Endothelial cell (in vitro differentiated cells): ENCODE data around the gene THAP5. TPM values are rescaled to one million over a fixed set of nuclear protein-coding genes. Genes with fewer than 3 reads are reported as not detected.

Experiments
- DNase-seq: peaks from one replicate; pipeline ENCODE4 v3.0.0; 2021; ENCODE audit warnings: low spot score
- H3K27ac Mint-ChIP-seq: one replicate; pipeline ENCODE4 v1.8.0; 2021; ENCODE audit warnings: mixed read lengths, inconsistent platforms; ENCODE audit not compliant: unreplicated experiment
- H3K27me3 Mint-ChIP-seq: one replicate; pipeline ENCODE4 v1.8.0; 2021; ENCODE audit warnings: mild to moderate bottlenecking, moderate library complexity, mixed read lengths, inconsistent platforms; ENCODE audit not compliant: unreplicated experiment
- H3K36me3 Mint-ChIP-seq: one replicate; pipeline ENCODE4 v1.8.0; 2021; ENCODE audit warnings: mild to moderate bottlenecking, low read depth, mixed read lengths, inconsistent platforms; ENCODE audit not compliant: unreplicated experiment
- H3K4me1 Mint-ChIP-seq: one replicate; pipeline ENCODE4 v1.8.0; 2021; ENCODE audit warnings: mild to moderate bottlenecking, mixed read lengths, inconsistent platforms; ENCODE audit not compliant: unreplicated experiment
- H3K4me3 Mint-ChIP-seq: one replicate; pipeline ENCODE4 v1.8.0; 2021; ENCODE audit warnings: mild to moderate bottlenecking, mixed read lengths, inconsistent platforms; ENCODE audit not compliant: unreplicated experiment
- H3K9me3 Mint-ChIP-seq: one replicate; pipeline ENCODE4 v1.8.0; 2021; ENCODE audit warnings: mixed read lengths, inconsistent platforms; ENCODE audit not compliant: unreplicated experiment
- total RNA-seq: library from RNA; stranded (reverse); fragmentation: NEBNext Ultra II Directional; extraction: Animal tissue kit (Norgen Biotek cat#: 25700); gene quantifications from one replicate; pipeline ENCODE4 v1.2.1, GENCODE V29; 2021; ENCODE audit not compliant: unreplicated experiment
- TF ChIP-seq, protein P1 (sequence below): fragments of 200-600 bp; sonication (generic); IDR thresholded peaks from one replicate; pipeline ENCODE4 v1.5.0; 2021; ENCODE audit warnings: antibody characterized with exemption; ENCODE audit not compliant: unreplicated experiment

THAP5 gene
- total RNA-seq, 1 donor from 2014 or later = 16.4 TPM

DNA sequence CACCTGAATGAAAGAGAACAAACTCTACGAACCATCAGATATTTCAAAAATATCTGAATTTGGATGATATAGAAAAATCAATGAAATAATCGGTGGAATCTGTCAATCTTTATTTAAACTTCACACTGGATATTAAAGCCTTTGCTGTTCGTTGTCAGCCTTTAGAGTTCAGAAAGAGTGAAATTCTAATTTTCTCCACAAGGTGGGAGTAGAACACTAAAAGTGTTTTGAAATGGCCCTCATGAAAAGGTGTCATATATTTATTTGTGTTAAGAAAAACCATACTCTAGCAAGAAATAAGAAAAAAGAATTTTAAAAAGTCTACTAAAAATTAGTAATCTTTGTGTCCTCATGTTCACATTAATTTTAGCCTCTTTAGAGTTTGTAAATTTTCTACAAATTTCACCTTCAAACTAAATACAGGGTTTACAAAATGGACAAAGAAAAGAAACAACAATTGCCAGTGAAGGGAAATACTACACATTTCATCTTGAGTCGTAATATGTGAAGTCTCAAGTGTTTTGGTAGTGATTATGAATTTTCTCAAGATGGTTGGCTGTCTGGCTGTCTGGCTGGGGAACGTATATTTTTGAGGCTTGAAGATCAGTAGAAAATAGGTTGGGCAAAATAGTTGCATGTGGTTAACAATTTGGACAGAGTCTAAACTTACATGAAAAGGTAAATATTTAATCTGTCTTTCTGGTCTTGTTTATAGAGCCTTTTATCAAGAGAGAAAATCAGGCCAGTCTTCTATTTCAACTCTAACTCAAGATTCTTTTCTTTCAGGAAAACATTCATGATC is 43.8 kb upstream of the THAP5 start:
- Mint-ChIP-seq H3K9me3 (no peaks in the 10 kb centered on the region), H3K36me3 (no peaks in the 10 kb centered on the region), H3K27ac (no peak overlapping the region), H3K4me1 (peaks cover 5% of the 10 kb centered on the region), H3K4me3 (no peak overlapping the region), H3K27me3 (no peaks in the 10 kb centered on the region)
- no peak for DNase-seq
- TF ChIP-seq, protein P1, sequence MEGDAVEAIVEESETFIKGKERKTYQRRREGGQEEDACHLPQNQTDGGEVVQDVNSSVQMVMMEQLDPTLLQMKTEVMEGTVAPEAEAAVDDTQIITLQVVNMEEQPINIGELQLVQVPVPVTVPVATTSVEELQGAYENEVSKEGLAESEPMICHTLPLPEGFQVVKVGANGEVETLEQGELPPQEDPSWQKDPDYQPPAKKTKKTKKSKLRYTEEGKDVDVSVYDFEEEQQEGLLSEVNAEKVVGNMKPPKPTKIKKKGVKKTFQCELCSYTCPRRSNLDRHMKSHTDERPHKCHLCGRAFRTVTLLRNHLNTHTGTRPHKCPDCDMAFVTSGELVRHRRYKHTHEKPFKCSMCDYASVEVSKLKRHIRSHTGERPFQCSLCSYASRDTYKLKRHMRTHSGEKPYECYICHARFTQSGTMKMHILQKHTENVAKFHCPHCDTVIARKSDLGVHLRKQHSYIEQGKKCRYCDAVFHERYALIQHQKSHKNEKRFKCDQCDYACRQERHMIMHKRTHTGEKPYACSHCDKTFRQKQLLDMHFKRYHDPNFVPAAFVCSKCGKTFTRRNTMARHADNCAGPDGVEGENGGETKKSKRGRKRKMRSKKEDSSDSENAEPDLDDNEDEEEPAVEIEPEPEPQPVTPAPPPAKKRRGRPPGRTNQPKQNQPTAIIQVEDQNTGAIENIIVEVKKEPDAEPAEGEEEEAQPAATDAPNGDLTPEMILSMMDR = peak; percentile 95

DNA sequence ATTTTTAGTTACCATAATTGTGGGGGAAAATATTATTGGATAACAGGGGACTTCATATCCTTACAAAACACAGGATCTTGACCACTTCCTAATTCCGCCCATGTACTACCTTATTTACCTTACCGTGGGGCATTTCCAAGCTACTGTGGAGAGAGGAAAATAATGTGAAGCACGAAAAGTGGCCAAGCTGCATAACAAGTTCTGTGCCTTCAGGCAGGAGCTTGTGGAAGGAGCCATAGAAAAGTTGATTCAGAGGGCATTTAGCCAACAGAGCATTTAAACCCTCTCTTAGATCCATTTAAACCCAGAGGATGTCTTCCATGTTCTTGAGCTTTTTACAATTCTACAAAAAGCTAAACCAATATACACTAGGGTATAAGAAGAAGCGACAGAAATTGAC is 41.8 kb upstream of the THAP5 start:
- TF ChIP-seq, protein P1 = no peak
- H3K4me1 Mint-ChIP-seq = no peaks in the 10 kb centered on the region
- DNase-seq = no peak
- H3K27me3 Mint-ChIP-seq = no peaks in the 10 kb centered on the region
- no peak overlapping the region for H3K4me3 Mint-ChIP-seq
- no peaks in the 10 kb centered on the region for H3K9me3 Mint-ChIP-seq
- H3K36me3 Mint-ChIP-seq = no peaks in the 10 kb centered on the region
- no peak overlapping the region for H3K27ac Mint-ChIP-seq

DNA sequence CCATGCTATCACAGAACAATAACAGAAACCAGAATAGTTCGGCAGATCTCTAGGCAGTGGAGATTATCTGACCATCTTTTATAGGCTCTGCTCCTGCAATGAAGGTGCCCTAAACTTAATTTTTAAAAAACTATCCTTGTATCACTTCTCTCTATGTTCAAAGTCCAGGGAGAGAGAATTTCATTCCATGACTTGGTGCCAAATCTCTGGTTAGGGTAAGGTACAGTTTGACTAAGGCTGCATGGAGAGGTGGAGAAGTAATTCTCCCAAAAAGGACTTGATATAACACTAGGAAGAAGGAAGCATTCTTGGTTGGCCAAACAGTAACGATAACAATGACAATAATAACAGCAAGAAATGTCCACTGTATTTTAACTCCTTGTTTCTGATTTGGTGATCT is 40.1 kb upstream of the THAP5 start:
- TF ChIP-seq, protein P1 = no peak
- Mint-ChIP-seq H3K9me3 (no peaks in the 10 kb centered on the region), H3K27me3 (no peaks in the 10 kb centered on the region), H3K36me3 (no peaks in the 10 kb centered on the region), H3K27ac (no peak overlapping the region), H3K4me1 (no peaks in the 10 kb centered on the region), H3K4me3 (no peak overlapping the region)
- DNase-seq = no peak

DNA sequence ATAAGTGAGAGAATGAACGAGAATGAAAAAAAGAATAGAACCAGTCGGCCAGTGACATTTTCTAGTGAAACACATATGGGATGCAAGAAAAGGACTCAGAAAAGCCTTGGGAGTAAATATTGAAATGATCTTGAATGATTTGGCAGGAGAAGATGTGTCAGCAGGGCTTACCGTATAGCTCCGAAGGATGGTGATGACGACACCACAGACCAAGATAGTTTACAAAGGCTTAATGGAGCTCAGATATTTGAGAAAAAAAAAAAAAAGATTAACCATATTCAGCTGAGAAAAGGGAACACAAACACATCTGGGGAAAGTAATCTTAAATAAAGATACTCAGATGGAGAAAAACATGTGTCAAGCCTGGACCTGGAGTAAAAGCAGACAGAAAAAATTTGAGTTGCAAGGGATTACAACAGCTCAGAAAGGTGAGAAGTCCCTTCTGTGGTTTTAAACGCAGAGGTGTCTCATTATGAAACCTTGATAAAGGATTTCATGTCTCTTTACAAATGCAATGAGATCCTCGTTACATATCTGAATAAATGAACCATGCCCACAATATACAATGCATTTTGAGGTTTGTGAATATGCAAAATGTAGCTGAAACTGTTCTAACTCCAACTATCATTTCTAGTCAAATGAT is 36.2 kb upstream of the THAP5 start:
- no peak overlapping the region for H3K27ac Mint-ChIP-seq

More for the DNA sequence above, 36.2 kb upstream of the THAP5 start:
- Mint-ChIP-seq H3K9me3 (no peaks in the 10 kb centered on the region), H3K4me1 (no peaks in the 10 kb centered on the region), H3K27me3 (peaks cover 2% of the 10 kb centered on the region), H3K4me3 (no peak overlapping the region), H3K36me3 (no peaks in the 10 kb centered on the region)
- TF ChIP-seq, protein P1 = no peak
- DNase-seq = no peak
